Caco-2 (cell line): ENCODE data around the gene CENPP. TPM values are rescaled to one million over a fixed set of nuclear protein-coding genes. Genes with fewer than 3 reads are reported as not detected.

ENCODE experiments used
- BruUV-seq: library from RNA; stranded (reverse); fragments of 400-500 nt; replicated peaks from 2 replicates; lab custom pipeline; 2021; lab: Mats Ljungman, UMichigan
- CTCF ChIA-PET: fragments of 300-600 bp; sonication (Branson Sonifier 250); formaldehyde crosslinking; loops from one replicate; lab custom pipeline; 2022; ENCODE audit warnings: antibody characterized with exemption; lab: Charles Lee
- POLR2A ChIA-PET: fragments of 300-600 bp; sonication (Branson Sonifier 250); formaldehyde crosslinking; loops from one replicate; lab custom pipeline; 2022; ENCODE audit warnings: antibody characterized with exemption; lab: Charles Lee
- DNase-seq, 2 experiments: peaks; one replicate each; pipeline versions ENCODE4 v3.0.0 to v3.0.0-alpha.2; 2020 to 2022
- H3K27me3 ChIP-seq: replicated peaks from 2 replicates; pipeline ENCODE4 v1.6.0; 2011; ENCODE audit warnings: low read length; ENCODE audit not compliant: control insufficient read depth, insufficient read depth
- H3K36me3 ChIP-seq: 2 replicates; pipeline ENCODE4 v1.5.1; 2011; ENCODE audit warnings: low read length; ENCODE audit not compliant: control insufficient read depth, insufficient read depth
- H3K4me1 ChIP-seq: fragments of 250-450 bp; sonication (Bioruptor Pico); 2 replicates; pipeline ENCODE4 v1.5.1; 2020; ENCODE audit warnings: mild to moderate bottlenecking
- H3K4me3 ChIP-seq: 2 replicates; pipeline ENCODE4 v1.5.1; 2011; ENCODE audit warnings: low read depth, mild to moderate bottlenecking, control low read depth, low read length
- H3K9me3 ChIP-seq: fragments of 250-450 bp; sonication (Bioruptor Pico); 2 replicates; pipeline ENCODE4 v1.5.1; 2020; ENCODE audit warnings: mild to moderate bottlenecking, moderate library complexity
- H3K27ac Mint-ChIP-seq: one replicate; pipeline ENCODE4 v1.8.0; 2022; ENCODE audit warnings: mixed read lengths; ENCODE audit not compliant: unreplicated experiment
- H3K27me3 Mint-ChIP-seq: one replicate; pipeline ENCODE4 v1.8.0; 2022; ENCODE audit warnings: mixed read lengths; ENCODE audit not compliant: insufficient read depth, unreplicated experiment
- H3K36me3 Mint-ChIP-seq: one replicate; pipeline ENCODE4 v1.8.0; 2022; ENCODE audit warnings: mild to moderate bottlenecking, mixed read lengths; ENCODE audit not compliant: insufficient read depth, unreplicated experiment
- H3K4me1 Mint-ChIP-seq: one replicate; pipeline ENCODE4 v1.8.0; 2022; ENCODE audit warnings: low read depth, mixed read lengths; ENCODE audit not compliant: unreplicated experiment
- H3K4me3 Mint-ChIP-seq: one replicate; pipeline ENCODE4 v1.8.0; 2022; ENCODE audit warnings: mild to moderate bottlenecking, moderate library complexity, mixed read lengths; ENCODE audit not compliant: unreplicated experiment
- H3K9me3 Mint-ChIP-seq: one replicate; pipeline ENCODE4 v1.8.0; 2022; ENCODE audit warnings: mixed read lengths; ENCODE audit not compliant: unreplicated experiment
- intact Hi-C: fragments of 100-400 bp; cut with micrococcal nuclease; formaldehyde crosslinking; loops from one replicate; pipeline ENCODE4 v1.10.0; 2022; ENCODE audit not compliant: unreplicated experiment
- total RNA-seq: library from RNA; stranded (reverse); gene quantifications from 2 replicates; pipeline ENCODE4 v1.2.3, GENCODE V29; 2022
- TF ChIP-seq, protein P1 (sequence below), 2 experiments: fragments of 200-600 bp in 1 of 2; IDR thresholded peaks; 1 replicate in 1 of 2; 2 replicates in 1 of 2; pipeline versions ENCODE4 v1.5.1 to v1.8.0; 2011 to 2022; ENCODE audit warnings: antibody characterized with exemption in 1 of 2, control low read depth in 1 of 2, inconsistent platforms in 1 of 2, low read depth in 1 of 2, low read length in 1 of 2, mild to moderate bottlenecking in 1 of 2, moderate library complexity in 1 of 2; ENCODE audit not compliant: insufficient read depth in 1 of 2, severe bottlenecking in 1 of 2, unreplicated experiment in 1 of 2

Gene CENPP
- total RNA-seq, 1 experiment from 2014 or later = 7.6 TPM

DNA sequence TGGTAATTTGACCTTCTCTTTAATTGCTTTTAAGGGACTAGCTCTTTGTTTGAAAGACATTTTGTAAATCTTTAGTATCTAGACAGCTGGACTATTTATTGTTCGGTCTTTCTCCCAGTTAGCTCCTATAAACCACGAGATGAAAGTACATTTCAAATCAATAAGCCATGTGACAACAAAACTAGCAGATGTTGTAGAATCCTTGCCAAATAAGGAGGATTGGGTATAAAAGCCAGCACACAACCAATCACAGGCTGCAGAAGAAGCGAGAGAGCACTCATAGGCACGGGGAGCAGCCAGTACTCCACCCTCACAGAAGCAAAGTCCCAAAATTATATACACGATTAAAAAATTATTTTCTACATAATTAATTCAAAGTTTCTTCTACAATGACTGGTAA lies 106.6 kb downstream of the CENPP start:
- H3K4me3 ChIP-seq = no peak overlapping the region
- Mint-ChIP-seq H3K4me3 (no peak overlapping the region), H3K4me1 (no peaks in the 10 kb centered on the region), H3K27me3 (no peaks in the 10 kb centered on the region), H3K36me3 (no peaks in the 10 kb centered on the region), H3K27ac (no peak overlapping the region), H3K9me3 (no peaks in the 10 kb centered on the region)
- POLR2A ChIA-PET = no interaction called here
- no peaks in the 10 kb centered on the region for H3K9me3 ChIP-seq
- no peaks in the 10 kb centered on the region for H3K36me3 ChIP-seq
- intact Hi-C loops = no loop called here
- no peaks in the 10 kb centered on the region; the same call in 1 of the 2 replicates for H3K4me1 ChIP-seq
- H3K27me3 ChIP-seq = no peaks in the 10 kb centered on the region
- DNase-seq = no peak
- CTCF ChIA-PET = no interaction called here
- TF ChIP-seq, protein P1, sequence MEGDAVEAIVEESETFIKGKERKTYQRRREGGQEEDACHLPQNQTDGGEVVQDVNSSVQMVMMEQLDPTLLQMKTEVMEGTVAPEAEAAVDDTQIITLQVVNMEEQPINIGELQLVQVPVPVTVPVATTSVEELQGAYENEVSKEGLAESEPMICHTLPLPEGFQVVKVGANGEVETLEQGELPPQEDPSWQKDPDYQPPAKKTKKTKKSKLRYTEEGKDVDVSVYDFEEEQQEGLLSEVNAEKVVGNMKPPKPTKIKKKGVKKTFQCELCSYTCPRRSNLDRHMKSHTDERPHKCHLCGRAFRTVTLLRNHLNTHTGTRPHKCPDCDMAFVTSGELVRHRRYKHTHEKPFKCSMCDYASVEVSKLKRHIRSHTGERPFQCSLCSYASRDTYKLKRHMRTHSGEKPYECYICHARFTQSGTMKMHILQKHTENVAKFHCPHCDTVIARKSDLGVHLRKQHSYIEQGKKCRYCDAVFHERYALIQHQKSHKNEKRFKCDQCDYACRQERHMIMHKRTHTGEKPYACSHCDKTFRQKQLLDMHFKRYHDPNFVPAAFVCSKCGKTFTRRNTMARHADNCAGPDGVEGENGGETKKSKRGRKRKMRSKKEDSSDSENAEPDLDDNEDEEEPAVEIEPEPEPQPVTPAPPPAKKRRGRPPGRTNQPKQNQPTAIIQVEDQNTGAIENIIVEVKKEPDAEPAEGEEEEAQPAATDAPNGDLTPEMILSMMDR (IDR thresholded peaks at IDR 0.05; ENCODE audit: insufficient read depth in 1 of 2, low read depth in 1 of 2, low read length in 1 of 2, severe bottlenecking in 1 of 2, unreplicated experiment in 1 of 2) = no peak
- no TSS peak for BruUV-seq

DNA sequence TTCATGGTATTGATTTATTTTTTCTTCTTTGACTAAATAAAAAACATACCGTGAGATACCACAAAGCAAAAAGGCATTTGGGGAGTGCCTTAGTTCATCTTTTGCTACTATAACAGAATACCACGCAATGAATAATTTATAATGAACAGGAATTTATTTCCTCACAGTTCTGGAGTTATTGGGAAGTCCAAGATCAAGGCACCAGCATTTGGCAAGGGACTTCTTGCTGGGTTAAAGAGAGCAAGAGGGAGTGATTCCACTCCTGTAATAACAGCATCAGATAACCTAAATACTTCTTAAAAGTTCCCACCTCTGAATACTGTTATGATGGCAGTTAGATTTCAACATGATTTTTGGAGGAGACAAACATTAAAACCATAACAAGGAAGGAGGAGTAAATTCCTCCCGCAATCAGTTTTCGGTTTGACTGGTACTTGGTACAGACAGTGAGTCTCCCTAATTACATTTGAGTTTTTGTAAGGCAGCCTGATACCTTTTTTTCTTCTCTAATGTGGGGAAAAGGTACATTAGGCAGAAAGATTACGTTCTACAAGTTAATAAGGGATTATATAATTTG lies 107.3 kb downstream of the CENPP start:
- Histone ChIP-seq H3K27me3 (no peaks in the 10 kb centered on the region), H3K9me3 (no peaks in the 10 kb centered on the region), H3K36me3 (no peaks in the 10 kb centered on the region), H3K4me3 (no peak overlapping the region), H3K4me1 (no peaks in the 10 kb centered on the region; the same call in 1 of the 2 replicates)
- H3K27ac Mint-ChIP-seq = no peak overlapping the region
- ChIA-PET CTCF (no interaction called here), POLR2A (no interaction called here)
- TF ChIP-seq, protein P1 (IDR thresholded peaks at IDR 0.05; ENCODE audit: insufficient read depth in 1 of 2, low read depth in 1 of 2, low read length in 1 of 2, severe bottlenecking in 1 of 2, unreplicated experiment in 1 of 2) = no peak
- no peak for DNase-seq
- no peaks in the 10 kb centered on the region for H3K27me3 Mint-ChIP-seq
- H3K36me3 Mint-ChIP-seq = no peaks in the 10 kb centered on the region
- intact Hi-C loops = no loop called here
- H3K4me3 Mint-ChIP-seq = no peak overlapping the region
- BruUV-seq = no TSS peak
- H3K9me3 Mint-ChIP-seq = no peaks in the 10 kb centered on the region
- no peaks in the 10 kb centered on the region for H3K4me1 Mint-ChIP-seq

DNA sequence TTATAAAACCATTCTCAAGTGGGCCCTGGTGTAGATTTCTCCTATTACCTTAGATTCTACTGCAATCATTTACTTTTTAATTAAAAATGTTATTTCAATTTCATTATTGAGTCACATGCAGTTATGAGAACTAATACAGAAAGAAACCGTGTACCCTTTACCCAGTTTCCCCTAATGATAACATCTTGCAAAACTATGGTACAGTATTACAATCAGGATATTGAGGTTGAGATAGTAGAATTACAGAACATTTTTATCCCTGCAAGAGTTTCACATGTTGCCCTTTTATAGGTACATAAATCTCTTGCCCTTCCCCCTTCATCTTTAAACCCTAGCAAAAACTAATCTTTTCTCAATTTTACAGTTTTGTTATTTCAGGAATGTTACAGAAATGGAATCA lies 109.5 kb downstream of the CENPP start:
- Mint-ChIP-seq H3K9me3 (no peaks in the 10 kb centered on the region), H3K27ac (no peak overlapping the region), H3K36me3 (no peaks in the 10 kb centered on the region), H3K4me1 (no peaks in the 10 kb centered on the region), H3K27me3 (no peaks in the 10 kb centered on the region), H3K4me3 (no peak overlapping the region)
- no peaks in the 10 kb centered on the region for H3K36me3 ChIP-seq
- no peaks in the 10 kb centered on the region for H3K9me3 ChIP-seq
- H3K4me1 ChIP-seq = no peaks in the 10 kb centered on the region; the same call in 1 of the 2 replicates
- POLR2A ChIA-PET = no interaction called here
- H3K4me3 ChIP-seq = no peak overlapping the region
- TF ChIP-seq, protein P1 (IDR thresholded peaks at IDR 0.05; ENCODE audit: insufficient read depth in 1 of 2, low read depth in 1 of 2, low read length in 1 of 2, severe bottlenecking in 1 of 2, unreplicated experiment in 1 of 2) = no peak
- CTCF ChIA-PET = no interaction called here
- BruUV-seq = no TSS peak
- no peaks in the 10 kb centered on the region for H3K27me3 ChIP-seq
- intact Hi-C loops = no loop called here
- DNase-seq = no peak
